ENCODE data around the gene EFCAB13.

The EFCAB13 gene

DNA sequence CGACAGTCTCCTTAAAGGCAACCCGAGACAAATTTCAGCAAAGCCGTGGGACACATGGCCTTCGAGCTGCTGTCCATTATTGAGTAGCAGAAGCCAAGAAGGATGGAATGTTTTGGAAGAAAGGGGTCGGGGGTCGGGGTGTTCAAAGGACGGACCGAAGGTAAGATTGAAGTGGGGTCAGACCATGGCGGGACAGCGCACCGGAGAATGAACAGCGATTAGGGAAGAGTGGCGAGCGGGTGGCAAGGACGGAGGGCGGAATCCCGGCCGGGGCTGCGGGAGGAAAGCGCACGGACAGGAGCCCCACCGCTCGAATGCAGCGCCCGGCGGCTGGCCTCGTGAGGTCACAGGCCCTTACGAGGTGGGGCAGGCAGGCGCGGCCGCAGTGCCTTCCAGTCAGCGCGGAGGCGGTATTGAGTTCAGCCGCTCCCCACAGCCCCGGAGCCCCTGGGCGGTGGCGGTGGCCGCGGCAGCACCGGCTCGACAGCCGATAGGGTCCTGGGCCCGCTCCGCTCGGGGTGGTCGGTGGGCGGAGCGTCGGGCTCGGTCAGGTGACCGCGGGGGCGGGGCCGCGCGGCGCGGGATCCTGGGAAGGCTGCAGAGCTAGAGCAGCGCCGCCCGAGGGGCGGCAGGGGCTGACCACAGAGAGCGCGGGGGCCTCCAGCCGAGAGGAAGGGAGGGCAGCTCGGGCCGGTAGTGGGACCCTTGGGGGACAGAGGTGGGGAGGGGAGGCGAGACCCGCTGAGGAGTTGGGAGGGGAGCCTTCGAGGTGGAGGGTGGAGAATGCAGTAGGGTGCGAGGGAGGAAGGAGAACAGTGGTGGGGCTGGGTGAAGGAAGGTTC, at the start of gene EFCAB13:
EFCAB13 (plus strand) TSS at position 574 of the 842 bp plus-strand sequence. CDS start 4,399 bp downstream, outside the sequence.
- DNase-seq (ENCODE audit: low read depth), result peak; percentile 67

DNA sequence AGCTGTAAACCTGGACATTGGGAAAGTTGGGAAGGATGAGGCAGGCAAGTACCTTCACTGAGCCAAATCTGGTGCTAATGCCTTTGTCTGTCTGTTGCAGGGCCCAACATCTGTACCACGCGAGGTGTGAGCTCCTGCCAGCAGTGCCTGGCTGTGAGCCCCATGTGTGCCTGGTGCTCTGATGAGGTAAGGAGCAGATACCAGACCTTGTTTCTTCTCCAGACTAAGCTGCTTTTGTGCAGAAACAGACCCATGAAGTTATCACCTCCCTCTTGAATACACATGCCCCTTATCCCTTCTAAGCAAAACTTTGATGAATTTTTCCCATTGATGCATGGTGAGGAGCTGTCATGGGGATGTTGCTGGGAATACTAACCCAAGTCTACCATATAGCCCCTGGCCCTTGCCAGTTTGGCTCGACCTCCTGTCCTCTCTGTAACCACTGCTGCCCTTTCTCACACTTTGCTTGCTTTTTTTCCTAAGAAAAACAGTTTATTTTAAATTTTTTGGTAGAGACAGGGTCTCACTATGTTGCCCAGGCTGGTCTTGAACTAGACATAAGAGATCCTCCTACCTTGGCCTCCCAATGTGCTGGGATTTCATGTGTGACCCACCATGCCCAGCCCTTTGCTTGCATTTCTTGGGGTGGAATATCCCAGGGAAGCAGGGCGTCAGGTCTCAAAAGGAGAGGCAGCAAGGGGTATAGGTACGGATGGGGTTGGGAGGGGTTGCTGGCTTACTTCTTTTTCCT, 49.3 kb upstream of the EFCAB13 start:
- no peak for DNase-seq (ENCODE audit: low read depth)

GRCh38 chr17:47275245-47275984, 48.3 kb upstream of the EFCAB13 start:
- no peak for DNase-seq (ENCODE audit: low read depth)

DNA sequence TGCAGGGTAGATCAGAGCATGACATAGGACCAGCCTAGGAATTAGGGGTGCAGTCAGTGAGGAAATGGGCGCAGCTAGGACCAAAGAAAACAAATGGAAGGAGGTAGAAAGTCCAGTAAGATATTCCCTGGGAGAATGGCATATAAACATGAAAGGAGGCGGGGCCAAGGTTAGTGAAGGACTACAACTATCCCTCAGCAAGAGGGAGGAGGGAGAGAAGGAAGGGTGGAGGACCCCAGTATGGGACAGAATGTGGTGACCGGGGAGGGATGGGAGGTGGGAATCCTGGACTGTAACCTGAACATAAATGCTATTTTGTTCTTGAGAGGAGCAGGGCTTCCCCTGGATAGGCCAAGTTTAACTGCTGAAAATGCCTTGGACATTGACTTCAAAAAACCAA, 47.3 kb upstream of the EFCAB13 start:
- DNase-seq (ENCODE audit: low read depth), result no peak

GRCh38 chr17:47276868-47277267, 46.9 kb upstream of the EFCAB13 start:
- DNase-seq (ENCODE audit: low read depth), result no peak

GRCh38 chr17:47277921-47278320, 45.8 kb upstream of the EFCAB13 start:
- no peak for DNase-seq (ENCODE audit: low read depth)

DNA sequence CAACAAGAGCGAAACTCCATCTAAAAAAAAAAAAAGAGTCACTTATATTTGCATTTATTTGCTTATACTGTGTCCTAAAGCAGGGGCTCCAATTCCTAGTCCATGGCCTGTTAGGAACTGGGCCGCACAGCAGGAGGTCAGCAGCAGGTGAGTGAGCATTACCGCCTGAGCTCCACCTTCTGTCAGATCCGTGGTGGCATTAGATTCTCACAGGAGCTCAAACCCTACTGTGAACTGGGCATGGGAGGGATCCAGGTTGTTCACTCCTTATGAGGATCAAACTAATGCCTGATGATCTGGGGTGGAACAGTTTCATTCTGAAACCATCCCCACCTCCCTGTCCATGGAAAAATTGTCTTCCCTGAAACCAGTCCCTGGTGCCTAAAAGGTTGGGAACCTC, 45.2 kb upstream of the EFCAB13 start:
- DNase-seq (ENCODE audit: low read depth), result no peak

DNA sequence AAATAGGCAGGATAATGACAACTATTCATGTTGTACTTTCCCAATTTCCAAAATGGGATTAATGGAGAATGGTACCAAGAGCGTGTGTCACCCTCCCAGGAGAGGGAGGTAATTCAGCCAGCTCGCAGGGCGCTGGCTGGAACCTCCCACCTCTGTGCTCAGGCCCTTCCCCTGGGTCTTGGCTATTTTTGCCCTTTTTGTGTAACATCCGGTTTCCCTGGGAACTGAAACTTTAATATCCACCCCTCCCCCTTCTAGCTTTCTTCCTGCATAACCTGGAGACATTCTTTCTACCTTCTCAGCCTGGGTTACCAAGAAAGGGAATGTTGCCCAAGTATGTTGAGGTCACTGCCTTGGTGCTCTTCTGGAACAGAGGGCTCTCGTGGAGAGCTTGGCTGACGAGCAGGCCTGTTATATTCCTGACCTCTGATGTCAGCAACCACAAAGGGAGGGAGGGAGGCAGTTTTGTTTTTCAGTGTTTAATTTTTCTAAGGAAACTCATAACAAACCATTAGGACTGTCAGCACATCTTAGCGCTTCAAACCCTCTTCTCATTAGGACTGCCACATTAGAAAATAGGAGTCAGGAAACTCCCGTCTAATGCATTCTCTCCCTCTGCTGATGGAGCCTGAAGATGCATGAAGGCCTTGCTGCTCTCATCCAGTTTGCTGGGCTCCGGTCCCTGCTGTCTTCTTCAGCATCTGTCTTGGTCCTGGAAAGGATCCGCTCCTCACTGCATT, 44.5 kb upstream of the EFCAB13 start:
- no peak for DNase-seq (ENCODE audit: low read depth)

DNA sequence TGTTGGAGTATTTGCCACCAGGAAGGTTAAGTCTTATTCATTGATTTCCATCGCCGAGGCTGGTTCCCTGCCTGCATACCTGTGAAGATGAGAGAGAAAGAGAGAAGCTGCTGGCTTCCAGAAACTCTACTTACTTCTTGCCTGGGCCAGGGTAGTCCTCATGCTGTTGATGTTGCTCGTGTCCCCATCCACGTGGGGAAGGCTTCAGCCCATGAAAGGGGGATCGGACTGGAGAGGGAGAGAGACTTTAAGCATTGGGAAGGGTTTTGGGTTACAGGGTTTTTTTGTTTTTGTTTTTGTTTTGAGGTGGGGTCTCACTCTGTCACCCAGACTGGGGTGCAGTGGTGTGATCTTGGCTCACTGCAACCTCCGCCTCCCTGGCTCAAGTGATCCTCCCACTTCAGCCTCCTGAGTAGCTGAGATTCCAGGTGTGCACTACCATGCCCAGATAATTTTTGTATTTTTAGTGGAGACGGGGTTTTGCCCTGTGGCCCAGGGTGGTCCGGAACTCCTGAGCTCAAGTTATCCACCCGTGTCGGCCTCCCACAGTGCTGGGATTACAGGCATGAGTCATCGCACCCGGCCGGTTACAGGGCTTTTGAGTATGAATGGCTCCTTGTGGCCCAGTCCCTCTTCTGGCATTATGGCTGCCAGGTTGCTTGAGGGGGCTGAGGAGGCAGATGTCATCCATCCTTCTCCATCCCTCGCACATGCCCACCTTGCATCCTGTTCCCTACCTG, 43.5 kb upstream of the EFCAB13 start:
- no peak for DNase-seq (ENCODE audit: low read depth)

DNA sequence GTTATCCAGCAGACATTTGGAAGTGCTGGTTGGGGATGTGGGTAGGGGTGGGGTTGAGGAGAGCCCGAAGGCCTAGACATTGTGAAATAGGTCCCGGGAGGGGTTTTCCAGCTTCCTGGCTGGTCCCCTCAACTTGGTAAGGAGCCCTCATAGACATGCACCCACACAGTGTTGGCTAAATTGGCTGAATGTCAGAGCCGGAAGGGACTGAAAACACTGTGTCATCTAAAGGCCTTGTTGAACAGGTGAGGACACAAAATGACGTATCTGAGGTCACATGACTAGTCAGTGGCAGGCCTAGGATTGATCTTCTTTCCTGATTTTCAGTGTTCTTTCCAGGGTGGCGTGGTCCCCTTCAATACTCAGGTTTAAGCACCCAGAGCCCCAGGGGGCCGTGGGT, 42.5 kb upstream of the EFCAB13 start:
- no peak for DNase-seq (ENCODE audit: low read depth)

GRCh38 chr17:47285003-47285402, 38.8 kb upstream of the EFCAB13 start:
- DNase-seq (ENCODE audit: low read depth), result no peak

DNA sequence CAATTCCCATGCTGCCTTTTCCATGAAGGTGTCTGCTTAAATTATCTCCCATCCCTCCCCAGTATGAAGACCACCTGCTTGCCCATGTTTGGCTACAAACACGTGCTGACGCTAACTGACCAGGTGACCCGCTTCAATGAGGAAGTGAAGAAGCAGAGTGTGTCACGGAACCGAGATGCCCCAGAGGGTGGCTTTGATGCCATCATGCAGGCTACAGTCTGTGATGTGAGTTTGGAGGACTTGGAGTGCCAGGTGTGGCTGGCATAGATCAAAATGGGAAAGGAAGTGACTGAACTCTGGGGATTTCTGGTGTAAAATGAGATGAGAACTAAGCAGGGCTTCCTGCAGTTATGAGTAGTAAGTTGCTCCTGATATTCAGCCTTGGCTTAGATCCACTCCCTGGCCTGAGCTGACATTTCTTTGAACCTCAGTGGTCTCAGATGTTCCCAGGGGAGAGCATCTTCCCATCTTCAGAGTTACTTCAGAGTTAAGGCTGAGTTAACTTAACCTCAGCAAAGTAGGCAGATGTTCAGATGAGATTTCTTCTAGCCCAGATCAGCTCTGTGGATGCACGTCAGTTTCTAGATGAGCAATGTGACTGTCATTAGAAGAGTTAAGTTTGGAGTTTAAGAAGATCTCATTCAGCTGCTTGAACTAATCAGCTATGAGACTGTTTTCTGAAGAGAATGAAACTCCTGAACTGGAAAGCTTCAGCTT, 37.4 kb upstream of the EFCAB13 start:
- no peak for DNase-seq (ENCODE audit: low read depth)

GRCh38 chr17:47287068-47287467, 36.7 kb upstream of the EFCAB13 start:
- DNase-seq (ENCODE audit: low read depth), result no peak

DNA sequence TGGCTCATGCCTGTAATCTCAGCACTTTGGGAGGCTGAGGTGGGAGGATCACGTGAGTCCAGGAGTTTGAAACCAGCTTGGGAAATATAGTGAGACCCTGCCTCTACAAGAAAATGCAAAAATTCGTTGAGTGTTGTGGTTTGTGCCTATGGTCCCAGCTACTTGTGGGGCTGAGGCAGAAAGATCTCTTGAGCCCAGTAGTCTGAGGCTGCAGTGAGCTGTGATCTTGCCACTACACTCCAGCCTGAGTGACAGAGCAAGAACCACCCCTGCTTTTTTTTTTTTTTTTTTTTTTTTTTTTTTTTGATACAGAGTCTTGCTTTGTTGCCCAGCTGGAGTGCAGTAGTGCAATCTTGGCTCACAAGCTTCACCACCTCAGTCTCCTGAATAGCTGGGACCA, 36.1 kb upstream of the EFCAB13 start:
- DNase-seq (ENCODE audit: low read depth), result no peak

DNA sequence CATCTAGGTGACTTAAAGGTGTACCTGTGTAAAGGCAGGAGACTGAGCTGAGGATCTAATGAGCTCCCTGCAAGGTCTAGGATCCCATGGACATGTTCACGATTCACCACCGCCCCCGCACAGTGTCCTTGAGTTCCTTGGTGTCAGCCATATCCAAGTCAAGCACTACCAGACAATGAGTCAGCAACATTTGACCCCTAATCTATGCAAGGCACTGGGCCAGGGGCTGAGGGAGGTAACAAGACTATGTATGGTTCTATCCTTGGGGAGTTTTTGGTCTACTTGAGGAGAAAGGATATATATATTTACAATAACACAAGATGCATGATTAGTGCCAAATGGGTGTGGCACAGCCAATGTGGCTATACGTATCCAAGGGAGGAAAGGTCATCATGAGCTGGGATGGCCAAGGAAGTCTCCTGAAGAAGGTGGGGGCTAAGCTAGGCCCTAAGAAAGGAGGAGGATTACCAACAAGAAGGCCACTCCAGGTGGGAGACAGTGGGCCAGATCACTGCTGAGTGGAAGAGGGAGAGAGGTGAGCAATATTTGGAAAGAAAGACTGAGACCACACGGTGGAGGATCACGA, 35.1 kb upstream of the EFCAB13 start:
- DNase-seq (ENCODE audit: low read depth), result no peak

DNA sequence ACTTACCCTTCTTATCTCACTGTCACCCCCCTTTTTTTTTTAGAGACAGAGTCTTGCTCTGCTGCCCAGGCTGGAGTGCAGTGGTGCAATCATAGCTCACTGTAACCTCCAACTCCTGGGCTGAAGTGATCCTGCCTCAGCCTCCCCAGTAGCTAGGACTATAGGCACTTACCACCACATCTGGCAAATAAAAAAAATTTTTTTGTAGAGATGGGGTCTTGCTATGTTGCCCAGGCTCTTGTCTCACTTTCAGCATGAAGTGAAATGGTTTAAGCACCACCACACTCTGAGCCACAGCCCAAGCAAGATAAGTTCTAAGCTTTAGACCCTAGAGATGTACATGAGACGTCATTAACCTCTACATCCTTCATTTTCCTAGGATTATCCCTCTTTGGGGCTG, 34.5 kb upstream of the EFCAB13 start:
- no peak for DNase-seq (ENCODE audit: low read depth)

- no peak for DNase-seq (ENCODE audit: low read depth)
Measured at GRCh38 chr17:47290870-47291241, 32.9 kb upstream of the EFCAB13 start.

- DNase-seq (ENCODE audit: low read depth), result no peak
Measured at GRCh38 chr17:47291242-47291873, 32.4 kb upstream of the EFCAB13 start.

DNA sequence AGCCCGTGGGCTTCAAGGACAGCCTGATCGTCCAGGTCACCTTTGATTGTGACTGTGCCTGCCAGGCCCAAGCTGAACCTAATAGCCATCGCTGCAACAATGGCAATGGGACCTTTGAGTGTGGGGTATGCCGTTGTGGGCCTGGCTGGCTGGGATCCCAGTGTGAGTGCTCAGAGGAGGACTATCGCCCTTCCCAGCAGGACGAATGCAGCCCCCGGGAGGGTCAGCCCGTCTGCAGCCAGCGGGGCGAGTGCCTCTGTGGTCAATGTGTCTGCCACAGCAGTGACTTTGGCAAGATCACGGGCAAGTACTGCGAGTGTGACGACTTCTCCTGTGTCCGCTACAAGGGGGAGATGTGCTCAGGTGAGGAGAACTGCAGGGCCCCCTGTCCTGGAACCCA, 31.5 kb upstream of the EFCAB13 start:
- DNase-seq (ENCODE audit: low read depth), result no peak
